ENCODE data around the gene FCGR2B.
"Not testable (repeated sequence)": the region's sequence is repeated elsewhere in the genome, so short reads cannot be mapped to it uniquely, and the experiment has no call there.

Gene FCGR2B

DNA sequence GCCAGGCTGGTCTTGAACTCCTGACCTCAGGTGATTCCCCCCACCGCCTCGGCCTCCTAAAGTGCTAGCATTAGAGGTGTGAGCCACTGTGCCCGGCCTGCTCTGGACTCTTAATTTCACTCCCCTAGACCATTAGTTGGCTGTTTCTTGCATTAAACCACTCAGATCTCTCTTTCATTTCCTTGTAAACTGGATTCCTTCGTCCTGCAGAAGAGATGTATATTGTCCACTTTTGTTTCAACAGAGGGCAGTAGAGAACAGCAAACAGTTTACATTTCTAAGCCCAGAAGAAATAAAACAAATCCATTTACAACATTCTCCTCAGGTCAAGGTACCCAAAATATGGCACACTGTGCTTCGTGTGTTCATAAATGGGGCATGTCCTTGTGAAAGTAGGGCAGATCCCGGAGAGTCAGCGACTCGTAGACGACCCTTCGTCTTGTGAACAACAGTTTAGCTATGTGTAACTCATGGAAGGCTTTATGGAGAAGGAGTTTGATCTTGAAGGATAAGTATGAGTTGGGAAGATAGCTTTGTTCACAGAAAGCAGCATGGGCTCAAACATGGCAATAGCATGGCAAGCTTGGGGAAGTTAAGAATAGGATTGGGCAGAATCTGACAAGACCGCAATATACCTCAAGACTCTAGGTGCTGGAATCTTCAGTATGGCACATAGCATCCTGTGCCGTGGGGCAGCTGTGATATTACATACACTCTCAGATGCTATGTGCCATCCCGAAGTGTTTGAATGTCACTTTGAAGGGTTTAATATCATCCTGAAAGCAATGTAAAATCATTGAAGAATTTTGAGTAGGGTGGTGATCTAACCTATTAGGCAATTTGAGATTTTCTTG lies 15.2 kb upstream of the FCGR2B start:
- DNase-seq (ENCODE audit: low read depth in 2 of 2, low spot score in 1 of 2): not testable (repeated sequence)

DNA sequence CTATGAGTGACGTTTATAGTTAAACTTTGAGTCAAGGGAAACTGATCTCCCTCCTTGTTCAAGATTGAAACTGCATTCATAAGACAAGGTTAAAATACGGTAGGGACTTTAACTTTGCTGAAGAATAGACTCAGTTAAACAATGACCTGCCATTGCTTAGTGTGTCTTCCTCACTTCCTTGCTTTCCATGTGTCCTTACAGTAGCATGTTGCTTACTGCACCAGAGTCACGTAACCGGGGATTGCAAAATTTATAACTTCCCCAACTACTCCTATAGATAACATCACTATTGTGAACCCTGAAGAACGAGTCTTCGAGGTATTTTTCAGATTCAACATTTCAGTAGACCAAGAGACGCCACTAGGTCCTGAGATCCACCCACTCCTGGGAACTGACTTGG lies 9.4 kb upstream of the FCGR2B start:
- not testable (repeated sequence) for DNase-seq (ENCODE audit: low read depth in 2 of 2, low spot score in 1 of 2)

DNA sequence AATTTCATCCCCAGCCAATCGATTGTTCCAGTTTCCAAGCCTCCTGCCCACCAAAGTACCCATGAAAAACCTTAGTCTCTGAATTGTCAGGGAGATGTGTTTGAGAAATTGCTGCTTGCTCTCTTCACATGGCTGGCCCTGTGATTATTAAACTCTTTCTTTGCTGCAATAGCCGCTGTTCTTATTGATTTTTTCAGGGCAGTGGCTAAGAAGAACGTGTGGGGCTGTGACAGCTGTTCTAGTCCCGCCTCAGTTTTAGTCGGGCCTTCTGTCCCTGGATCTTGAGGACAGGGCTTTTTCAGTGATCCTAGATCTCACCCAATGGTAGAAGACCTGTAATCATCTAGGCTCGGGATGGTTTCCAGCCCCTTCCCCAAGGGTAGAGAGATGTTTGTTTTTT lies 9.0 kb upstream of the FCGR2B start:
- not testable (repeated sequence) for DNase-seq (ENCODE audit: low read depth in 2 of 2, low spot score in 1 of 2)

DNA sequence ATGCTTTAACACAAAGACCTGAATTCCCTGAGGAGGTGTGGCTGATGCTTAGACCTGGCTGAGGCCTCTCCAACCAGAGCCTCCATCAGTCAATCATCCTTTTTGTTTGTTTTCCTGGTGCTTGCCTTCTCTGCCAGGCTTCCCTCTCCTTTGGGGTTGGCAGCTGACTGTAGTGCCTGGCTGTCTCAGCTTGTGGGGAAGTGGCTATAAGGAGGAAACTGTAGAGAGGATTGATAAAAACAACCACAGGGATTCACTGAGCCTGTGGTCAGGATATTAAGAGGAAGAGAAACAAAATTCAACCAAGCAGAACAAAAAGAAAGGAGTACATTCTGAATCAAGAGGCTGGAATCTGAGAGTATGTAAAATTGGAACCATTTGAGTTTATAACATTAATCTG lies 4.4 kb upstream of the FCGR2B start:
- DNase-seq (ENCODE audit: low read depth in 2 of 2, low spot score in 1 of 2): not testable (repeated sequence)

DNA sequence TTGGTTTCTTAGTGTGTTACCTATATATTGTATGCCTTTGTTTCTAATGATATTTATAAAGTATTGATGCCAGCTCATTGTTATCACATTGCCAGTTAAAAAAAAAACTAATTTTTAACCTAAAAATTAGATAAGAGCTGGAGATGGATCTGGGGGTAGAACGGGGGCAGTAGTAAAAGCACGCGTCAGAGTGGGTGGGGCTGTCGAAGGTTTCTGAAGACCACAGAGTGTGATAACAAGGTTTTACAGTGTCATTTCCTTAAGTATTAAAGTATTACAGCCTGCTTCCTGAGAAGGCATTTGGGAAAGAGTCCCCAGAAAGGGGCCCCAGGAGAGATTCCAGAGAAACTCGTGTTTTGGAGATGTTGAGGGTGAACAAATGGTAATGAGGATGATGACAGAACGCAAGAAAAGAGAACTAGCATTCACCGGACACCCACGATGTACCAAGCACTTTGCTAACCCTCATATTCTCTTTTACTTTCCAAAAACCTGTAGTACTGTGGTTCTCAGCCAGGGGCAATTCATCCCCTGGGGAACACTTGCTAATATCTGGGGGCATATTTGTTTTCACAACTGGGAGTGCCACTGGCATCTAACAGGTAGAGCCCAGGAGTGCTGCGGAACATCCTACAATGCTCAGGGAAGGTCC lies 1.2 kb upstream of the FCGR2B start:
- DNase-seq (ENCODE audit: low read depth in 2 of 2, low spot score in 1 of 2): not testable (repeated sequence)

DNA sequence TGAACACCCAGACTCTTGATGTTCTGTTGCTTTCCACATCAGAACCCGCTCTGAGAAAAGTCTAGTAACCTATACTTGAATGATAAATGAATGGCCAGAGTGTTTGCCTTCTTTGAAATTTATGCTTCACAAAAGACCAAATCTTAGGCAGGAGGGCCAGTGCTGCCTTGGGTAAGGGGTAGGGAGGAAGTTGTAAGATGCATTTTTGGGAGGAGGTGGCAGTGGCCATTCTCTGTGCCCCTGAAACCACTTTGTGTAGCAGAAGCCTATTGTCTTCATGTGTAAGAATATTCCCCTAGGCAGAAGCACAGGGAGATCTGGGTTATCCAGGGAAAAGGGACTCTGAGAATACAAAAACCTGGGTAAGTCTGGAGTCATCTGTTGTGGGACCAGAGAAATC lies 626 bp downstream of the FCGR2B start:
- not testable (repeated sequence) for DNase-seq (ENCODE audit: low read depth in 2 of 2, low spot score in 1 of 2)

DNA sequence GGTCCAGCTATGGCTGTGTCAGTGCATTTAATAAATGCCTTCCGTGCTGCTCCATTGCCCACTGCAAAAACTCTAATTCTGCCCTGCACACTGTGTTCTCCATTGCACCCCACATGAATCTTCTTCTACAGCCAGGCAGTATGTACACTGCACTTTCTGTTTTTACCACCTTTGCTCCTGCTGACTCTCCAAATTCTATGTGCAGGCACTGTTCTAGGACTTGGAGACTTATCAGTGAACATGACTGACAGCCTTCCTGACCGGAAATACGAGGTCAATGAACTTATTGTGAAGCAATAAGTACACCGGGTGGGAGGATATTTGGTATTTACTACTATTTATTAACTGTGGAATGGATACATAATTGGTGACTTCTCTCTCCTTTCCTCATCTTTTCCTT lies 1.7 kb downstream of the FCGR2B start:
- not testable (repeated sequence) for DNase-seq (ENCODE audit: low read depth in 2 of 2, low spot score in 1 of 2)

DNA sequence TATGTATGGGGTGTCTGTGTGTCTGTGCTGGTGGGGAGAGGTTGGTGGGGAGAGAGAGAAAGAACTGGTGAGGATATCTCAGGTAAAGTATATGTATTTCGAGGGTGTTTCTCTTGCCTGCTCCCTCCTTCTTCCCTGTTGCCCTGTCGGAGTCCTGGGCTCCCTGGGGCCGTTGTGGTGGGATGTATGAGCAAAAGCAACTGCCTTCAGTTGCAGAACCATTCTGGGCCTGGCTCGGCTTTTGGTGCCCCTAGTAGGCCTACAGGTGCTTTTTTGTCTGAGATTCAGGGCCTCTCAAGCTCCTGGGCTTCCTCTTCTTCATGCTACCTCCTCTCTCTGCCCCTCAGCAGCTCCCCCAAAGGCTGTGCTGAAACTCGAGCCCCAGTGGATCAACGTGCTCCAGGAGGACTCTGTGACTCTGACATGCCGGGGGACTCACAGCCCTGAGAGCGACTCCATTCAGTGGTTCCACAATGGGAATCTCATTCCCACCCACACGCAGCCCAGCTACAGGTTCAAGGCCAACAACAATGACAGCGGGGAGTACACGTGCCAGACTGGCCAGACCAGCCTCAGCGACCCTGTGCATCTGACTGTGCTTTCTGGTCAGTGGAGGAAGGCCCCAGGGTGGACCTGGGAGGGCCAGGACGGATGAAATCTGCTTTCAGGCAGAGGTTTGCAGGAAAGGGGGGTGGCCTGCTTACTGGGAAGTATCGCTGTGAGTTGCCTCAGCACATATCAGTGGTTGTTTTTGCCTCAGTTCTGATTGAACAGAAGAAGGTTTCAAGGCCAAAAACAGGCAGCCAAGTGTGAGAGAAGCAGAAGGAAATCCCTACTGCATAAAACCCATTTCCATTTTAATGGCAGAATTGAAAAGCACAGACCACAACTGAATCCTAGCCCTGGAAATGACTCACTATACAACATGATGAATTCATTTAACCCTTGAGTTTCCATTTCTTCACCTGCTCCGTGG lies 8.4 kb downstream of the FCGR2B start:
- not testable (repeated sequence) for DNase-seq (ENCODE audit: low read depth in 2 of 2, low spot score in 1 of 2)

DNA sequence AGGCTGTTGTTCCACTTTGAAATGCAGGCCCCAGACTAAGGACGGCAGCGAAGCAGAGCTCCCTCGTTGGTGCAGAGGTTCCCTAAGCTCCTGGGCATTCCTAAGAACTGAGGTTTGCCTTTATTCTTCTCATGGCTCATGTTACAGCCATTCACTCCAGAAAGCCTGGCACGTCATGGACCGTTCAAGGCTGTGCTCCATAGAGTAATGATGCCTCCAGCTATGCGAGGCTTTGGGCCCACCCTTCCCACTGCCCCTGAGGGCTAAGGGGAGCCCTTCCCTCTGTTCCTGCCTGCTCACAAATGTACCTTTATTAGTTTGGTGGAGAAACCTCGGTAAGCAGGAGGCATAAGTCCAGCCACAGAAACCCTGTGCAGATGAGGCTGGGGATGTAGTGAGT lies 10.5 kb downstream of the FCGR2B start:
- DNase-seq (ENCODE audit: low read depth in 2 of 2, low spot score in 1 of 2): not testable (repeated sequence)

DNA sequence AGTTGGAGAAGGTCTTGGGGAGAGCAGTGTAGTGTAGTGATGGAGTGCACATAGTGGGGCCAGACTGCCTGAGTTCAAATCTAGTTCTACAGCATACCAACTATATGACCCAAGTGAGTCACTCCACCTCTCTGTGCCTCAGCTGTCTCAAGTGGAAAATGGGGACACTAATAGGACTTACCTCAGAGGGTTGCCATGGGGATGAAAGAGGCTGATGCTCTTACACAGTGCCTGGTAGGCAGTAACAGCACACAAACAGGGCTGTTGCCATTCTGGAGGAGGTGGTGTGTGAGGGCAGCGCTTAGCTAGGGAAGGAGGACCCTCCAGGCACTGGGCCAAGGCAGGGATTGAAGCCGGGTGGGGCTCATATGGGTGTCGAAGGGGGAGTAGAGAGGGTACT lies 11.5 kb downstream of the FCGR2B start:
- not testable (repeated sequence) for DNase-seq (ENCODE audit: low read depth in 2 of 2, low spot score in 1 of 2)

DNA sequence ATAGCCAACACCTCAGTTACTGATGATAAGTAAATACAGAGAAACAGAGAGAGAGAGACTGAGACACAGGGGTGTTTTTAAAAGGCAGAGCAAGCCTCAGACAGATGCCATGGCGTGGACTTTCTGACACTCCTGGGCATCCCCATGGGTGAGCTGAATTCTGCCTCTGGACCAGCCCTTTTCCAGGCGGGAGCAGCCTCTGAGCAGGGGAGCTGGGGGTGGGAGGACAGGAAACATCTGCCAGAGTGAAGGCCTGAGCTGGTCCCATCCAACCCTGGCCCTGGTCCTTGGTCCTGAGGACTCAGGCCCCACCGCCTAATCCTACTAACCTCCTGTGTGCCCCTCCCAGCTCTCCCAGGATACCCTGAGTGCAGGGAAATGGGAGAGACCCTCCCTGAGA lies 12.0 kb downstream of the FCGR2B start:
- DNase-seq (ENCODE audit: low read depth in 2 of 2, low spot score in 1 of 2): not testable (repeated sequence)

DNA sequence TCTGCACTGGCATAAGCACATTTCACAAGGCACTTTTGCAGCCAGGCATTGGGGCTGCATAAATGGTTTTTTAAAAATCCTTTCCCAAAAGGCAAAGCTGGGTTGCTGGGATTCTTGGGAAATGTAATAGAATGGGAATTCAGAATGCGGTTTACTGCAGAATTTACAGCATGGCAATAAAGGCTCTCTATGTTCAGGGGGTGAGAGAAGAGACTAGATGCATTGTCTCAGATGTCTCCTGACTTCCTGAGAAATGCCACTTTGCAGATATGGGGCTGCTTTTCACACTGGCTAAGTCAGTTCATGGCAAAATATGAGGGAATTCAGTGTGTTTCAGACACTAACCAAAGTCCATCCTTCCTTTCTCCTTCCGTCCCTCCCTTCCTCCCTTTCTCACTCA lies 13.5 kb downstream of the FCGR2B start:
- no peak for DNase-seq (ENCODE audit: low read depth in 2 of 2, low spot score in 1 of 2)

DNA sequence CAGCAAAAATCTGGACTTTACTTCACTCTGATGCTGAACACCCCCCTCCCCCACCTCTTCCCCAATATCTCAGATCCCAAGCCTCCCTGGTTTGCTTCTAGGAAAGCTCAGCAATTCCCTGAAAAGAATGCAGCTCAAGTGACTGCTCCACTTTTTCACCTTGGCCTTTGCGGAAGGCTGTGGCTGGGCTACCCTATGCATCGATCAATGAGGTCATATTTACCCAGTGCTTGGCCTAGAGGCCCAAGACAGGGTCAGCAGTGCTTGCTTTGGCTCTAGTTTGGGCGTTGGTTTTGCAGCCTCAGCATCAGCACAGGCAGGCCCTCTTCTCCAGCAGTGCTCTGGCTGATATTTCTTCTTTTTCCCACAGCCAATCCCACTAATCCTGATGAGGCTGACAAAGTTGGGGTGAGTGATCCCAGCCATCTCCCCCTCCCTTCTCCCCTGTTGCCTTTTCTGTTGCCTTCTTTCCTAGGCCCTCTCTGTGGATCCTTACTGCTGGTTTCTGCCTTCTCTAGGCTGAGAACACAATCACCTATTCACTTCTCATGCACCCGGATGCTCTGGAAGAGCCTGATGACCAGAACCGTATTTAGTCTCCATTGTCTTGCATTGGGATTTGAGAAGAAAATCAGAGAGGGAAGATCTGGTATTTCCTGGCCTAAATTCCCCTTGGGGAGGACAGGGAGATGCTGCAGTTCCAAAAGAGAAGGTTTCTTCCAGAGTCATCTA lies 14.2 kb downstream of the FCGR2B start:
- no peak for DNase-seq (ENCODE audit: low read depth in 2 of 2, low spot score in 1 of 2)

DNA sequence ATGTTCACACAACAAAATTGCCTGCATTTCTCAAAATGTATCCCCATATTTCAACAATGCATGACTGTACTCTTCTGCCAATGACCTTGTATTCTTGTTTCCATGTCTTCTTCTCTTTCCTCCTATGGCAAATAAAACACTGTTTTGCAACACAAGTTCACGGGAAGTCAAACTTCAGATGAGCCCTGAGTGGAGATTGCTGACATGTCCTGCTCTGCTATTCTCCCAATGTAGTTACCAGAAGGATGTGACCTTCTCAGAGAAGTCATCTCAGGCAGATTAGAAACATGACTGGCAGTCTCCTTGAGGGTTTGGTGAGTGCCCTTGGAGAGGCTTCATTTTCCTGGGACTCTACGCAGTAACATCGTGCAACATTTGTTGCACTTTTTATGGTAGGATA lies 15.6 kb downstream of the FCGR2B start:
- no peak for DNase-seq (ENCODE audit: low read depth in 2 of 2, low spot score in 1 of 2)

DNA sequence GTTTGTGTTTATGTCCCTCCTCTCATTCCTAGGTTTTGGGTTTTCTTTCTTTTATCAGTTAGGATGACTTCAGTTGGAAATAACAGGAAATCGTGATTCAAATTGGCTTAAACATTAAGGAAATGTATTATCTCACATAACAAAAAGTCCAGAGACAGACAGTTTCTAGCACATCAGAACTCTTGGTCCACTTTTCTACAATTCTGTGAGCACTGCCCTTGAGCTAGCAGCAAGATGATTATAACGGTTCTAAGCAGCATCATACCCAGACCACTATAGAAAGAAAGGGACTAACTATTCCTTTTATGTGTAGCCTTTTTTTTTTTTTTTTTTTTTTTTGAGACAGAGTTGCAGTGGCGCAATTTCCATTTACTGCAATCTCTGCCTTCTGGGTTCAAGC lies 18.9 kb downstream of the FCGR2B start:
- no peak for DNase-seq (ENCODE audit: low read depth in 2 of 2, low spot score in 1 of 2)

DNA sequence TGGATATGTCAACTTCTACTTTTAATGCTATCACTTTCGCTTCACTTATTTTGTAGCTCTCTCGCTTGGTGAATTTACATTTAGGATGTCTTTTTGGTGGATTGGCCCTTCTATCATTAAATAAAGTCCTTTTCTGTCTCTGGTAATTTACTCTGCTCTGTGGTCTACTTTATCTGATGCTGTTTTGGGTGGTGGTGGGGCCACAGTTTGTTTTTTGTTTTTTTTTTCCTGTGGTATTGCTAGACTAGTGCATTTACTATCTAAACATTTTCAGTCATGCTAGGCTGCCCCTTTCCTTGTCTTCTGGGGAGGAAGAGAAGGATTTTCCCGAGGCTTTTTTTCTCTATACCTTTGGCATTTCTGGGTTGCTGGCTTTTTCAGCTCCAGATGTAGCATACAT lies 26.0 kb downstream of the FCGR2B start:
- no peak for DNase-seq (ENCODE audit: low read depth in 2 of 2, low spot score in 1 of 2)

DNA sequence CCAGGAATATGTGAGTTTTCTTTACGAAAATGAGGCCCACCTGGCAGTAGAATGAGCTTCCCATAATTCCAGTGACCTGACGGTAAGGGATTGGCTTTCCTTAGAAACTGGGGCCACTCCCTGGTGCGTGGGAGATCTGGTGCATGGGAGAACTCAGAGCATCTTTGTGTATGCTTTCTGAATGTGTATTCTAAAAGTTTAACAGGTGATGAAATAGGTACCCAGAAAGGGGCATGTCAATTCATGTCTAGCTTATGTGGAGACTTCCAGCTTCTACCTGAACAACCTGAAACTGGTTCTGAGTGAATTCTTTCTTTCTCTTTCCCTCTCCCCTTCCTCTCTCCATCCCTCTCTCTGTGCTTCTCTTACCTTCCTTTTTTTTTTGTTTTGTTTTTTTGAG lies 28.9 kb downstream of the FCGR2B start:
- no peak for DNase-seq (ENCODE audit: low read depth in 2 of 2, low spot score in 1 of 2)

DNA sequence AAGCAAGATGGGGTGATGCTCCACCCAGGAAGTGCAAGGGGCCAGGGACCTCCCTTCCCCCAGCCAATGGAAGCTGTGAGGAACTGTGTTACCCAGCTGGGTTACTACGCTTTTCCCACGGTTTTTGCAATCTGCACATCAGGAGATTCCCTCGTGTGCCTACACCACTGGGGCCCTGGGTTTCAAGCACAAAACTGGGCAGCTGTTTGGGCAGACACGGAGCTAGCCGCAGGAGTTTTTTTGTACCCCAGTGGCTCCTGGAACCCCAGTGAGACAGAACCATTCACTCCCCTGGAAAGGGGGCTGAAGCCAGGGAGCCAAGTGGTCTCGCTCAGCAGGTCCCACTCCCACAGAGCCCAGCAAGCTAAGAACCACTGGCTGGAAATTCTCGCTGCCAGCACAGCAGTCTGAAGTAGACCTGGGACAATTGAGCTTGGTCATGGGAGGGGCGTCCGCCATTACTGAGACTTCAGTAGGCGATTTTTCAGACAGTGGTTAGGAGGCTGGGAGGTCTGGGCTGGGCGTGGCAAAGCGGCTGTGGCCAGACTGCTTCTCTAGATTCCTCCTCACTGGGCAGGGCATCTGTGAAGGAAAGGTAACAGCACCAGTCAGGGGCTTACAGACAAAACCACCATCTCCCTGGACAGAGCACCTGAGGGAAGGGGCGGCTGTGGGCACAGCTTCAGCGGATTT lies 30.2 kb downstream of the FCGR2B start:
- DNase-seq (ENCODE audit: low read depth in 2 of 2, low spot score in 1 of 2): not testable (repeated sequence)

DNA sequence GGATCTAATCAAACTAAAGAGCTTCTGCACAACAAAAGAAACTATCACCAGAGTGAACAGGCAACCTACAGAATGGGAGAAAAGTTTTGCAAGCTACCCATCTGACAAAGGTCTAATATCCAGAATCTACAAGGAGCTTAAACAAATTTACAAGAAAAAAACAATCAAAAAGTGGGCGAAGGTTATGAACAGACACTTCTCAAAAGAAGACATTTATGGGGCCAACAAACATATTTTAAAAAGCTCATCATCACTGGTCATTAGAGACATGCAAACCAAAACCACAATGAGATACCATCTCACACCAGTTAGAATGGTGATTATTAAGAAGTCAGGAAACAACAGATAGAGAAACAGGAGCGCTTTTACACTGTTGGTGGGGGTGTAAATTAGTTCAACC lies 35.4 kb downstream of the FCGR2B start:
- not testable (repeated sequence) for DNase-seq (ENCODE audit: low read depth in 2 of 2, low spot score in 1 of 2)

DNA sequence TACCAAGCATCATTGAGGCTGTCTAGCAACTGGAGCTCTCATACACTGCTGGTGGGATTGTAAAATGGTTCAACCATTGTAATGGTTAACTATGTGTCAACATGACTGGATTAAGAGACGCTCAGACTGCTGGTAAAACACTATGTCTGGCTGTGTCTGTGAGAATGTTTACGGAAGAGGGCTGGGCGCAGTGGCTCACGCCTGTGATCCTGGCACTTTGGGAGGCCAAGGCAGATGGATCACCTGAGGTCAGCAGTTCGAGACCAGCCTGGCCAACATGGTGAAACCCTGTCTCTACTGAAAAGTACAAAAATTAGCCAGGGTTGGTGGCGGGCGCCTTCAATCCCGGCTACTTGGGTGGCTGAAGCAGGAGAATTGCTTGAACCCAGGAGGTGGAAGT lies 39.3 kb downstream of the FCGR2B start:
- DNase-seq (ENCODE audit: low read depth in 2 of 2, low spot score in 1 of 2): no peak
